Hematopoietic multipotent progenitor cell treated with erythropoietin and hydrocortisone succinate and interleukin-3 and kit ligand, for 15 days (in vitro differentiated cells): ENCODE measurements around the gene FGD3.
"Not testable (repeated sequence)": the region's sequence is repeated elsewhere in the genome, so short reads cannot be mapped to it uniquely, and the experiment has no call there.

ENCODE experiments used
- DNase-seq: peaks from one replicate; pipeline ENCODE4 v3.0.0-alpha.2; 2015; ENCODE audit warnings: low spot score

Gene FGD3, protein sequence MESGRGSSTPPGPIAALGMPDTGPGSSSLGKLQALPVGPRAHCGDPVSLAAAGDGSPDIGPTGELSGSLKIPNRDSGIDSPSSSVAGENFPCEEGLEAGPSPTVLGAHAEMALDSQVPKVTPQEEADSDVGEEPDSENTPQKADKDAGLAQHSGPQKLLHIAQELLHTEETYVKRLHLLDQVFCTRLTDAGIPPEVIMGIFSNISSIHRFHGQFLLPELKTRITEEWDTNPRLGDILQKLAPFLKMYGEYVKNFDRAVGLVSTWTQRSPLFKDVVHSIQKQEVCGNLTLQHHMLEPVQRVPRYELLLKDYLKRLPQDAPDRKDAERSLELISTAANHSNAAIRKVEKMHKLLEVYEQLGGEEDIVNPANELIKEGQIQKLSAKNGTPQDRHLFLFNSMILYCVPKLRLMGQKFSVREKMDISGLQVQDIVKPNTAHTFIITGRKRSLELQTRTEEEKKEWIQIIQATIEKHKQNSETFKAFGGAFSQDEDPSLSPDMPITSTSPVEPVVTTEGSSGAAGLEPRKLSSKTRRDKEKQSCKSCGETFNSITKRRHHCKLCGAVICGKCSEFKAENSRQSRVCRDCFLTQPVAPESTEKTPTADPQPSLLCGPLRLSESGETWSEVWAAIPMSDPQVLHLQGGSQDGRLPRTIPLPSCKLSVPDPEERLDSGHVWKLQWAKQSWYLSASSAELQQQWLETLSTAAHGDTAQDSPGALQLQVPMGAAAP

DNA sequence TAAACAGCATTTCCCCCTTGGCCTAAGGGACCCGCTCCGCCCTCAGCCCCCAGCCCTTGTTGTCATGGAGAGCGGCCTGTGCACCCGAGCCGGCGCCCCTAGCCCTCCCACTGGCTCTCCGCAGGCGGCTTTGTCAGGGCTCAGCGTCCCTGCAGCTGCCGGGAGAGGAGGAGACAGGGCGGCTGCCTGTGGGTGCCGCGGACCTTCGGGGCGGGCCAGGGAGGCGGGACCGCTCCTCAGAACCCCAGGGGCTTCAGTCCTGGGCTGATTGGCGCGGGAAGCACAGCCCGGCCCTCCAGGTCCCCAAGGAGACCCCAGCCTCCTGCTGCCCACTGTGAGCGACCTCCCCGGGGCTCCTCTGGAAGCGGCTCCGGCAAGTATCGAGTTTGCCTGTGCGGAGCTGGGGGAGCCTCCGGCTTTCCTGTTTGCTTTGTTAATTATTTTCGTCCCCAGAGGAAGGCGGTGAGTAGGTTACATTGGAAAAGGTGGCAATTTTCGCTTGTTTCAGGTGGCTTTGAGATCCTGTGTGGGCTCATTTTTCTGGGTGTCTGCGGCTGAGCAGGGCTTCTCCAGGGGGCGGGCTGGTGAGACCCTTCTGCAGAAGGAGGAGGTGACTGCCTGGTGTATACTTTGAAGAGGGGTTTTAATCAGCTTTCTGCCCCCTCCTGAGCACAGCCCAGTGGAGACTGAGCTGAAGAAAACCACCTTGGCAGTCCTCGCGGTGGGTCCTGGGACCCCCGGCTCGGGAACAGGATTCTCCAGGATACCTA lies at the start of gene FGD3:
TSS of gene FGD3 (plus strand) at position 256 of the 770 bp plus-strand sequence. CDS start 28,734 bp downstream, outside the sequence.
- no peak for DNase-seq

DNA sequence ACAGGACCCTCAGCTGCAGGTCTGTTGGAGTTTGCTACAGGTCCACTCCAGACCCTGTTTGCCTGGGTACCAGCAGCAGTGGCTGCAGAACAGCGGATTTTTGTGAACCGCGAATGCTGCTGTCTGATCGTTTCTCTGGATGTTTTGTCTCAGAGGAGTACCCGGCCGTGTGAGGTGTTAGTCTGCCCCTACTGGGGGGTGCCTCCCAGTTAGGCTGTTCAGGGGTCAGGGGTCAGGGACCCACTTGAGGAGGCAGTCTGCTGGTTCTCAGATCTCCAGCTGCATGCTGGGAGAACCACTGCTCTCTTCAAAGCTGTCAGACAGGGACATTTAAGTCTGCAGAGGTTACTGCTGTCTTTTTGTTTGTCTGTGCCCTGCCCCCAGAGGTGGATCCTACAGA lies 42.2 kb upstream of the FGD3 start:
- not testable (repeated sequence) for DNase-seq

DNA sequence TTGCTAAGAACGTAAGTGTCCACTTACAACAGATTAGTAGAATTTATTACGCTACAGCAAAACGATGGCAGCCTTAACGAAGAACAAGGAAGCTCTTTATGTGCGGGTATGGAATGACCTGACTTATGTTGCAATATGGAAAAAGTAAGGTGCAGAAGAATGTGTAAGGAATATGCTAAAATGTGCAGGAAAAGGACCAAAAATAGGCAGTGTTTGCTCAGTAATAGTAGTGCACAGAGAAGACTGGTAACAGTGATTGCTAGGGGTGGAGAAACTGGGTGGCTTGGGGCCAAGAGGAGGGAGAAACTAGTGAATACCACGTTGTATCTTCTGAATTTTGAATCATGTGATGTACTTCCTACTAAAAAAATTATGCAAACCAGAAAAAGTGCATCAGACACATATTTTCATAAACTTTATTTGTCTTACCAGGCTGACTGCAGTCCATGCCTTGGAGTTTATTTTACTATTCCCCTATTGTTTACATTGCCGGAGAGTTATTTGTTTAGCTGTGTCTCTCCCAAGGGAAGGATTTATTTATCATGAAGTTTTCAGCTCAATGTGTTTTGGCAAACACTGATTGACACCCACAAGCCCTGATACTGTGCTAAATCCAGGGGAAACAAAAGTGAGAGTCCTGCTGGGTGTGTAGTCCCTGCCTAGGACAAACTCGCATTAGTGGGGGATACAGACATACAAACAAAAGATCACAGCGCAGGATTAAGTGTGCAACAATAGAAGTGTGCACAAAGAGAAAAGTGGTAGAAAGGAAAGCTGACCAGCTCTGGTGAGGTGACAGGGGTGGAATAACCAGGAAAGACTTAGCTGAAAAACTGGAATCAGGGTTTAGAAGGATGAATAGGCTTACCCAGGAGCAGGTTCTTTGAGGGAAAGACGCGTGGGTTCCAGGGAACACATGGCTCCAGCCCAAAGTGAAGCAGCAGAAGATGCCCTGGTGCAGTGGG lies 35.5 kb upstream of the FGD3 start:
- no peak for DNase-seq

DNA sequence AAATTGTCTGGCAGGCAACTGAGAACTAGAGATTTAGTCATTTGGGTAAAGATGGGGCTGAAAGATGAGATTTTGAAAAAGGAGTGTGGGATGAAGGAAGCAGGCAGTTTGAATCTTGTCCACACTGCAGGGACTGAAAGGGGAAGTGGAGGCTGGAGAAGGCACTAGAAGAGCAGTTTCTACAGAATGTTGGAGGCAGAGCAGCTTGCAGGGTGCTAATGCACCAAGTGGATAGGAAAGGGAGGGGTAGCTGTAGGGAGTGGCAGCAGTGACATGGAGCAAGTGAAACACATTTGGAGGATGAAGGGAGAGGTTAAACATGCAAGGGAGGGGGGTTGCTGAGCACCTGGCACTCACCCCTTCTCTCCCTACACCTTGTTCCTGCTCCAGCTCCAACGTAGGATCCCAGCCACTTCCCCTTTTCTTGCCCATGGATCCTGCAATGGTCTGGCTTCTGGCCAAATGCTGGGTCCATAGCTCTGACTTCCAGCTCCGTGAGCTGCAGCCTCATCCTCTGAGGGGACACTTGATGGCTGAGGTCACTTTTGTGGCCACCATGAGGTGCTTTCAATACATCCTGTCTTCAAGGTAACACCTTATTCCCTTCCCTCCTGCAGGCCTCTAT lies 30.0 kb upstream of the FGD3 start:
- no peak for DNase-seq

DNA sequence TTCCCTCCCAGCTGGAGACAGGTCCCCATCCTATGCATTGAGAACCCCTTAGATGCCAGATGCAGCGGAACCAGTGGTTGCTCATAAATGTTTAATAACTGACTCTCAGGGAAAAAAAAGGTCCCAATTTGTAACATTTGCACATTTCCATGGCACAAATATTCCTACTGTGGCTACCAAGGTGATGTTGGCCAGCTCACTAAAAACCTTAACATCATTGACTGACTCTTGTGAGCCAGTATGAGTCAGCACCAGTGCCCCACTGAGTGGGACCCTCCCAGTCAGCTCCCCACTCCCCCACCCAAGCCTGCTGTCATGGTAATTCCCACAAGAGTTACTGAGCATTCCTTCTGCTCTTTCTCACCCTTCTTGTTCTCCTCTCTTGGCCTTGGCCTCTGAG lies 26.9 kb upstream of the FGD3 start:
- DNase-seq = no peak

DNA sequence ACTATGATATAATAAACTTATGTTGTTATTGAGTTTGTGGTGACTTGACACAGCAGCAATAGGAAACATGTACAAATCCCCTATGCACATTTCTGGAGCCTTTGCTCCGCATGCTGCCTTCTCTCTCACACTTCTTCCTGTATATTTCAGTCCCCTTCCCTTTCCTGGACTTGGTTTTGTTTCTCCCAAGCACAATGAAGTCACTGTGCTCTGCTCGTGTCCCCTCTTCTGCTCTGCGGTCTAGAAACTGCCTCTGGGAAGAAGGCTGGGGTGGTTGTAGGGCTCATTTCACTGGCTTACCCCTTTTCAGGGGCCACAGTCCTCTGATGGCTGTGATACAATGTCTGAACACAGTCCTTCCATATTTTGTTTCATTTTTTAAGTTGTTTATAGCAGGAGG lies 15.7 kb upstream of the FGD3 start:
- no peak for DNase-seq

DNA sequence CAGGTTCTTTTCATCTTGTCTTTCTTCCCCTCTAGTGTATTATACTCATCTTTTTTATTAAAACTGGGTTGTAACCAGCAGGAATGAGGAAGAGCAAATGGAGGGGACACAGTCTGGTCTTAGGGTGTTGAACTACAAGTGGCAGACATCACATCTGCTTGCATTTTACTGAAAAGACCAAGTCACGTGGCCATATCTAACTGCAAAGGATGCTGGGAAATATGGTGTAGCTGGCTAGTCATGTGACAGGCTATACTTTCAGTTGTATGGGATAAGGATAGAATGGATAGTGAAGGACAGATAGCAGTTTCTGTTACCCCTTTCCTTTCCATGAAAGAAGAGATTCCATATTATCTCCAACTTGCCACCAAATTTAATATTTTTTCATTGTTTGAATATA lies 13.0 kb upstream of the FGD3 start:
- DNase-seq = peak; percentile 5

DNA sequence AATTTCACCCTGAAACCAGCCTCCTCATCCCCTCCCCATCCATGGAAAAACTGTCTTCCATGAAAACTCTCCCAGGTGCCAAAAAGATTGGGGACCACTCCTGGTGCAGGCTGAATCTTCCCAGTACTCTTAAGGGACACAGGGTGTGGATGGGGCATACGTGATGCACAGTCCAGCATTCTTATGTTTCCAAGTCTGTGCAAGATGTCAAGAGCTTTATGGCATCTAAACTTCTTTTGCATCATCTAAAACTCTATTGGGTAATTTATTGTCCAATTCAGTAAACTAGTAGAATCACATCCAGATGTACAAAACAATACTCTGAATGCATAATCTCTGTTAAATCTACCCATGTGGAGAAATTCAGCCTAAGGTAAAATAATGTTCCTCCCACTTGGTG lies 9.3 kb upstream of the FGD3 start:
- DNase-seq = no peak

DNA sequence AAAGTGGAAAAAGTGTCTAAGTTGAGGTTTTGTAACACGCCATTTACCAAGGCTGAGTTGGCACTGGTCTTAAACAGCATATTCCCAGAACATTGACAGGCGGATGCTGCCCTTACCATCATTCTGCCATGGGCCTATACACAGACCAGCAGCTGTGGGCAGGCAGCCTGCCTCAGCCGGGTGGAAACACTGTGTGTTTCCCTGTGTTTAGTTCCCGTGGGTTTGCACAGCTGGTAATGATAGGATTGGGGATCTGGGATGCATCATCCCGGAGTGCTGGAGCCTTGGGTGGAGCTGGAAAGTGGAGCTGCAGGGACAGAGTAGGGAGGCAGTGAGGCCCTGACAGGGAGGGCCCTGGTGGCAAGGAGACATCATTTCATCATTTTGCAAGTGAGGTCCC lies 5.5 kb upstream of the FGD3 start:
- no peak for DNase-seq

DNA sequence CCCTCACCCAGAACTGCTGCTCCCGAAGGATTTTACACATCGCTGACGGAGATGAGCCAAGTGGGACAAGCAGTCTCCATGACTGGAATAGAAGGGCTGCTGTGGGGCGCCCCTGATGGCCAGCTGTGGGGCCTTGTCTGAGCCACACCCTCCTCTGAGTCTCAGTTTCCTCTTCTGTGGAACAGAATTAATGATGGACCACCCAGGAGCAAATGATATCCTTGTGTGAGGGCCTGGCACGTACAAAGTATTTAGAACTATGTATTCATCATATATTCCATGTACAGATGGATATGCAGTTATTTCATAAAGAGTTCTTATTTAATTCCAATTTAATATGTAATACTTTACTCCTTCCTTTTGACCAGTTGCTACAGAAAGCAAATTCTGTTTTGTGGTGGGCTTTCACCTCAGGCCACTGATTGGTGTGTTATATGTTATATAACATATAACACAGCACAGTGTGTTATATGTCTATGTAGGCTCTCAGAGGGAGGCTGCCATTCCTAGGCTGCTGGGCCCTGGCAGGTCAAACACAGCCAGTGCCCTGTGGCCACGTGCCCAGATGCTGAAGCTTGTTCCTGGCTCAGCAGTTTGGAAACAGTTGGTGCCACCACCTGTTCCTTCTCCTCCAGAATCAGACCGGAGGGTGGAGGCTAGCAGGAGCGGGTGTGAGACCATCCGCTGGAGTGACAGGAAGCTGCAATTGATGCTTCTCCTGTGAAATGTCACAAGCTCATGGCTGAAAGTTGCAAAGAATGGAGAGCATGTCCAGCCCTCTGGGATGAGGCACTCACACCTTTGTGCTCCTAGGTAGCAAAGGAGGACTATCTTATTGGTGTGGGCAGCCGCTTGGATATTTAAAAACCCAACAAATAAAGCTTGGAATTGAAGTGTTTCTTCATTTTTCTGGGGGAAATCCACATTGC lies 4.4 kb upstream of the FGD3 start:
- no peak for DNase-seq

DNA sequence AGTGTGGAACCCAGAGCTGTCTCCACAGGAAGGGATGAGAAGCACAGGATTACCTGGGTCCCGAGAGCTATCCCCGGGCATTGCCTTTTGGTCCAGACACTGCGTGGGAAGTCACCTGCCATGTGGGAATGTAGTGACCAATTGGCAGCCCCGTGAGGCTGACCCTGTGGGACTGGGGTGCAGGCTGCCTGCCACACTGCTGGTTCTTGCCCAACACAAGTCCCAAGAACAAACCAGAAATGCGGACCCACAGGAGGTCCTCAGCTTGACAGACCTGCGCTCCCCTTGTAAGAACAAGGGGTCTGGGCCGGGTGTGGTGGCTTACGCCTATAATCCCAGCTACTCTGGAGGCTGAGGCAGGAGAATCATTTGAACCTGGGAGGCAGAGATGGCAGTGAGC lies 2.4 kb upstream of the FGD3 start:
- DNase-seq = no peak

DNA sequence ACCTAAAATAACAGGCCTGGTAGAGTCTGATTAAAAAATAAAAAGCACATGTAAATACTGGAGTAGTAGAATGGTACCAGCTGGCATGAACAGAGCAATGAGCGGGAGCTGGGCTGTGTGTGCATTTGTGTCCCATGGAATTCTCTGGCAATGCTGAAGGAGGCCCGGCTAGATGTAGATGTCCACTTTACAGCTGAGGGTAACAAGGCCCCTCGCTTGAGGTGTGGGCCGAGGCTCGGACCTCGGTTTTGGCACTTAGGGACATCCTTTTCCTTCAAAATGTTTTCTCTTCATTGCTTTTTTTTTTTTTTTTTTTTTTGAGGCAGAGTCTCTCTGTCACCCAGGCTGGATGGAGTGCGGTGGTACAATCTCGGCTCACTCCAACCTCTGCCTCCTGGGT lies 1.5 kb upstream of the FGD3 start:
- DNase-seq = no peak

DNA sequence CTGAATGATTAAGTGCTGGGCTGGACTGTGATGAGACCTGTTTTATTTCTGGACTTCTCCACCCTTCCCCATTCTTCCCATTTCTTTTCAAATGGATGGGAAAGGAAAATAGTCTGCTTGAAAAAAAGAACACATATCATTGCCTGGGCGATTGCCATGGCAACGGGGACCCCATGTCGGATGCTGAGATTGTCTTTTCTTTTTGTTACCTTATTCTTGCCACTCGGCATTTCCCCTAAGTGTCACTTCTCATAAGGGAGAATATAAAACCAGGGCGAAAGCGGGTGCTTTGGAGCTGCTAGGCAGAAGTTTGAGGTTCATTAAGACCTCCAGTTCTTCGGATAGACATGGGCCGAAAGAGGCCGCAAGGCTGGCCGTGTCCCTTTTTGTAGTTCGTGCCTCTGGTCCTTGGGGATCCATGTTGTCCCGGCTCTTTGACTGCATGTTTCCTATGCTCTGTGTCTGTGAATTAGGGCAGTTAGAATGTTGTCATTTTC lies 763 bp downstream of the FGD3 start:
- no peak for DNase-seq

DNA sequence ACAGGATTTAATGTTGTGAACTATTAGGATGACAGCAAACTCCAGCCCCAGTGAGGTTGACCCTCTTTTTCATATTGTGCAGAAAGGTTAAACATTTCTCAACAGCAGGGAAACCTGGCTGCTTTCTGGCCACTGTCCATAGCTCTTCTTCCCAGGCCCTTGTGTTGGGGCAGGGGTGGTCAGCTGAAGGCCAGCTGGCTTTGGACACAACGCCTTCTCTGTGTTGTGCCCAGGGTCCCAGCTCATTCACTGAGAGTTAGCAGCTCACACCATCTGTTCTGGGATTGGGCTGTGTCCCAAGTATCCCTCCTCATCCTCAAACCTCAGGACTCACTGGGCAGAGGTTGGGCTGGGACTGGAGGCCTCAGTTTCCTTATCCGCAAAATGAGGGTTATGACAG lies 1.3 kb downstream of the FGD3 start:
- DNase-seq = no peak

DNA sequence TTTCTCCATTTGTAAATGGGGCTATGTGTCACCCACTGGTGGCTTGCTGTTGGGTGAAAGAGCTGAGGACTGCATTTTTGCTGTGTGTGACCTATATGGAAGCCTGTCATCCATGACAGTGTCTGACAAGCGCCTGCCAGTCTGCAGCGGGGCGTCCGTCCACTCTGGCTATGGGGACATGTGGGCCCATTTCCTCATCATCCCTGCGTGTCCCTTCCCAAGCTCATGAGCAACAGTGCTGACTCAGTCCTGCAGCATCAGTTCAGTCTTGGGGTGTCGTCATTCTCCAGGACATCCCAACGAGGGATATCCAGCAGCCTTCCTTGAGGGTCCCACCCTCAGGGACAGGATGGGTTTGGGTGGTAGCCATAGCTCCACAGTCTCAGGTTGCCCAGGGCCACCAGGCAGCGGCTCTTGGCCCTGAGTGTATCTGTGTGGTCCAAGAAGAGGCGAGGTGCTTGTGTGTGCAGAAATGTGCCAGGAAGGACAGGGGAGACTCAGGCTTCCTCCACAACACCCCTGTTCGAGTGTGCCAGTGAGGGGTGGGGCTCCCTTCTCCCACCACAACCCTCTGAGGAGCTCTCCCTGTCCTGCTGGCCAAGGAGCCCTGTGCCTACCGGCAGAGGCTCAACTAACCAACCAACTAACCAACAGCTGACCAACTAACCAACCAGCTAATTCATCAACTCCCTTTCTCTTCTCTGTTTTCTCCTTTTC lies 2.1 kb downstream of the FGD3 start:
- no peak for DNase-seq

DNA sequence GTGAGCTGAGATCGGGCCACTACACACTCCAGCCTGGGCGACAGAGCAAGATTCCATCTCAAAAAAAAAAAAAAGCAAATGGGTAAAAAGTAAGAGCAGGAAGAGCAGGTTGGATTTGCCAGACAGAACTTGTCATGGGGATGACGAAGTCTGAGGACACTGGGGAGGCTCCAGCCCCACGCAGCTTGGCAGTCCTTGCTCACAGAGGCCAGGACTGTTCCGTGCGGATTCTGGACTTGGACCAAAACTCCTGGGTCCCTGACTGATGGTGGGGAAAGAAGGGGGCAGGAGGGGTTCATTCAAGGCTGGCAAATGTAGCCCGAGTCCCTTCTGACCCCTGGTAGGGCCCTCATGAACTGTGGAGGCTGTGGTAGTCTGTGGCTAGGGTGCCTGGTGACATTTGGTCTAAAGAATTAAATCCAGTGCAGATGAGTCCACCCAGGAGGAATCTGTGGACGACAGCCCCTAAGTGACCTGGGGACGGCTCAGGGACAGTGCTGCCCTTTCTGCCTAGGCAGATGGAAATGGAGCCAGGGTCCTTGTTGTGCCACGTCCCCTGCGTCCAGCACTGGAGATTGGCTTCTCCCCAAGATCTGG lies 3.1 kb downstream of the FGD3 start:
- no peak for DNase-seq

DNA sequence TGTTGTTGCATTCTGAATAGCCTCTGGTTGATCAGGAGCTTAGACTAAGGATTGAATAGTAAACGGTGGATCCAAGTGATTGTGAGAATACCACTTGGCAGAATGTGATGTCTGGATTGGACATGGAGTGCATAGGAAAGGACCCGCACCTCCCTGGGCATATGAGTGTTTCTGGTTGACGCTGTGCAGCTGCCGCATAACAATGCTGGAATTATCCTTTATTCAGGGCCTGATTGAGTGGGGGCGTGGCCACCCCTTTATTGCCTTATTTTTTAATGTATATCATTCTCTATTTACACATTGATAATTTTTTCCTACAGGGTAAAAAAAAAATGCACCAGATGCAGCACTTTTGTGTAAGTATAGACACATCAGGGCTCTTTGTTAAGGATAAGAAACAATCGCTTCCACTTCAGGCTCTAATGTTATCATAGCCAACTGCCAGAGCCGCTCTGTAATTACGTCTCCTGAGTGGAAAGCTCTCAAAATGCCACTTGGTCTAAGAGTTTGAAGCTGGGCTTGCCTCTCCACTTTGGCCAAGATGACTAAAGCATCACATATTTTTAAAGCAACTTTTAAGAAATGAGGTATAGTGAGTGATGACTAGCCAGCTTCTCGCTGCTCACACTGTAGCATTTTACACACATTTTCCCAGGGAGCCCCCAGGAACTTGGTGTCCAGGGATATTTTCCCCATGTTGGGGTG lies 5.7 kb downstream of the FGD3 start:
- no peak for DNase-seq
